ENCODE data around the gene ZNF611.
"Not testable (repeated sequence)": the region's sequence is repeated elsewhere in the genome, so short reads cannot be mapped to it uniquely, and the experiment has no call there.

ZNF611 gene

DNA sequence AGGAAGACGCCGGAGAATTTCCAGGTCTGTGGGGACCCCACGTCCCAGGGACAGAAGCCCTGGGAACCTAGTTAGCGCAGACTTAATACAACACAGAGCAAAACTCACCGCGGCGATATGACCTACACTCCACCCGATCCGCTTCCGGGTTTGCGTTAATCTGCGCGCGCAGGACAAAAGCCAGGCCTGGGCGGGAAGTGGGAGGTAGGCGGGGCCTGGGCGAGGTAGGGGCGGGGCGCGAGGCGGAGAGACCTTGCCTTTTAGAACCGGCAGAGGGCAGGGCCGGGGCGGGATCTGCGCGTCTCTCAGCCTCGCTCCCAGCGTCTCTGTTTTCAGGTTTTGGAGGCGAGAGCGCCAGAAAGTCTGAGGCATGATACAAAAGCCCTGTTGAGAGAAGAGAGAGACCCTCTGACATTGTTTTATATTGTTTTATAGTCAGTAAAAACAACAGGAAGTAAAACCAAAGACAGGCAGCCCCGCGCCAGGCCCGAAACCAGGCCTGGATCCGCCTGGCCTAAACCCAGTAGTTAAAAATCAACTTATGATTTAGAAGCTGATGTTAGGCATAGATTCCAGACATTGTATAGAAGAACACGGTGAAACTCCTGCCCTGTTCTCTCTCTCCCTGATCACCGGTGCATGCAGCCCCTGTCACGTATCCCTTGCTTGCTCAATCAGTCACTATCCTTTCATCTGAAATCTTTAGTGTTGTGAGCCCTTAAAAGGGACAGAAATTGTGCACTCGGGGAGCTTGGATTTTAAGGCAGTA is at the start of gene ZNF611:
ZNF611 (minus strand) TSS at position 152 of the 769 bp plus-strand sequence. CDS start 19,150 bp downstream, outside the sequence.
- DNase-seq (ENCODE audit: extremely low spot score) = peak; percentile 78
- ChIA-PET POLR2A (no interaction called here), CTCF (no interaction called here)
- TF ChIP-seq FOXM1 (IDR thresholded peaks at IDR 0.05; ENCODE audit: borderline replicate concordance) = no peak
- peak; percentile 65 for TF ChIP-seq ELF4 (IDR thresholded peaks at IDR 0.05)
- no peak for TF ChIP-seq SP1 (IDR thresholded peaks at IDR 0.05)
- no peak for TF ChIP-seq FOXA1 (IDR thresholded peaks at IDR 0.05)
- no peak for TF ChIP-seq BHLHE40 (IDR thresholded peaks at IDR 0.05; ENCODE audit: borderline replicate concordance)
- TF ChIP-seq L3MBTL2 (conservative IDR thresholded peaks at IDR 0.05) = 0 out of 2 replicates have a peak, but pooled peaks have one; percentile 8
- TF ChIP-seq CTBP1 (IDR thresholded peaks at IDR 0.05; ENCODE audit: borderline replicate concordance) = no peak
- no peak for TF ChIP-seq HDGF (IDR thresholded peaks at IDR 0.05; ENCODE audit: borderline replicate concordance)
- TF ChIP-seq ARNT (IDR thresholded peaks at IDR 0.05) = no peak
- TF ChIP-seq LEF1 (IDR thresholded peaks at IDR 0.05; ENCODE audit: borderline replicate concordance) = no peak
- no peak for TF ChIP-seq SUZ12 (IDR thresholded peaks at IDR 0.05)

DNA sequence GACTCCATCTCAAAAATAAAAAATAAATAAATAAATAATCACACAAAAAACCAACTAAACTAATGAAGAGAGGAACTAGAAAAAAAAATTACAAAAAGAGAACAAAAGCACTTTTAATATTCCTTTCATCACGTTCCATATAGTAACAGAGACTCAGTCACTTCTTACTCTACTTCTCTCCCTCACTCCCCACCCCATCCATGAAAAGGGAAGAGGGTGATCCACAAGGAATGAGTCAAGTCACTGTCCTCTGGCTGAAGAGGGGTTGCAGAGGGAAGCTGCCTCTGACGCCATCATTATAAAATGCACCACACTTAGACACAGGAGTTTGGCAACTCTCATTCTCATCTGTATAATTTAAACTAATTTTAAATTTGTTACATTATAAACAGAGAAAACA is 48.0 kb upstream of the ZNF611 start:
- DNase-seq (ENCODE audit: extremely low spot score); CTCF ChIA-PET; POLR2A ChIA-PET: not testable (repeated sequence)

DNA sequence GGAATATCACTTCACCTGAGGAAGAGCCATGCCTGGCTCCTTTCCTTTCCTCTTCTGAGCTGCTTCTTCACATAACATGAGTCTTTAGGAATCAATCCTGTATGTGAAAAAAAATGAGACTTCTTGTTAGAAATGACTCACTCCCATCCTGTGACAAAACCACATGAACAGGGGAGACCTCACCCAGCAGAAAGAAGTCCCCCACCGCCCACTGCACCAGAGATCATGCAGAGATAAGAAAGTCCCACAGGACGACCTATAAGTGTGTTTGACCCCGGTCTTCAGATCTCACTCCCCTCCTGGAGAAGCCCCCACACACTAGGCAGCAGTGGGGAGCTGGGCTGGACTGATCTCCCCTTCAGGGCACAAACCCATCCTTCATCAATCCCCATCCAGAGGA is 44.0 kb upstream of the ZNF611 start:
- TF ChIP-seq NFRKB (IDR thresholded peaks at IDR 0.05) (no peak), ELF4 (IDR thresholded peaks at IDR 0.05) (no peak), ZNF384 (IDR thresholded peaks at IDR 0.05) (no peak), FOXK2 (IDR thresholded peaks at IDR 0.05) (no peak), TARDBP (IDR thresholded peaks at IDR 0.05) (no peak), CTBP1 (IDR thresholded peaks at IDR 0.05; ENCODE audit: borderline replicate concordance) (no peak), FOXM1 (IDR thresholded peaks at IDR 0.05; ENCODE audit: borderline replicate concordance) (no peak)
- ChIA-PET POLR2A (interaction anchor here (0.6 kb wide), 1 partner anchor 134 kb away, joined by 3 read pairs; no protein-coding TSS in a partner anchor), CTCF (no interaction called here)
- no peak for DNase-seq (ENCODE audit: extremely low spot score)

DNA sequence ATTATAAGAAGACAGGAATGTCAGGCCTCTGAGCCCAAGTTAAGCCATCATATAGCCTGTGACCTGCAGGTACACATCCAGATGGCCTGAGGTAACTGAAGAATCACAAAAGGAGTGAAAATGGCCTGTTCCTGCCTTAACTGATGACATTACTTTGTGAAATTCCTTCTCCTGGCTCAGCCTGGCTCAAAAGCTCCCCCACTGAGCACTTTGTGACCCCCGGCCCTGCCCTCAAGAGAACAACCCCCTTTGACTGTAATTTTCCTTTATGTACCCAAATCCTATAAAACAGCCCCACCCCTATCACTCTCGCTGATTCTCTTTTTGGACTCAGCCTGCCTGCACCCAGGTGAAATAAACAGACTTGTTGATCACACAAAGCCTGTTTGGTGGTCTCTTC is 21.6 kb upstream of the ZNF611 start:
- DNase-seq (ENCODE audit: extremely low spot score); POLR2A ChIA-PET; CTCF ChIA-PET: not testable (repeated sequence)

DNA sequence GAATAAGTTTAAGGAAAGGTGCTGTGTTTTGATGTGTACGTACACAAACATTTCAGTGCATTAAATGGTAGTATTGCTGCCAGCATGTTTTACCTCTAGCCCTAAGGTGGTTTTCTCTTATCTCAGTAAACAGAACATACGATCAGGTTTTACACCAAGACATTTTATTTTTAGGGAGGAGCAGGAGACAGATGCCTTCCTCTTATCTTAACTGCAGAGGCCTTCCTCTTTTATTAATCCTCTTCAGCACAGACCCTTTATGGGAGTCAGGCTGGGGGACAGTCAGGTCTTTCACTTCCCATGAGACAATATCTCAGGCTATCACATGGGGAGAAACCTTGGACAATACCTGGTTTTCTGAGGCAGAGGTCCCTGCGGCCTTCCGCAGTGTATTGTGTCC is 14.9 kb upstream of the ZNF611 start:
- no peak for DNase-seq (ENCODE audit: extremely low spot score)

DNA sequence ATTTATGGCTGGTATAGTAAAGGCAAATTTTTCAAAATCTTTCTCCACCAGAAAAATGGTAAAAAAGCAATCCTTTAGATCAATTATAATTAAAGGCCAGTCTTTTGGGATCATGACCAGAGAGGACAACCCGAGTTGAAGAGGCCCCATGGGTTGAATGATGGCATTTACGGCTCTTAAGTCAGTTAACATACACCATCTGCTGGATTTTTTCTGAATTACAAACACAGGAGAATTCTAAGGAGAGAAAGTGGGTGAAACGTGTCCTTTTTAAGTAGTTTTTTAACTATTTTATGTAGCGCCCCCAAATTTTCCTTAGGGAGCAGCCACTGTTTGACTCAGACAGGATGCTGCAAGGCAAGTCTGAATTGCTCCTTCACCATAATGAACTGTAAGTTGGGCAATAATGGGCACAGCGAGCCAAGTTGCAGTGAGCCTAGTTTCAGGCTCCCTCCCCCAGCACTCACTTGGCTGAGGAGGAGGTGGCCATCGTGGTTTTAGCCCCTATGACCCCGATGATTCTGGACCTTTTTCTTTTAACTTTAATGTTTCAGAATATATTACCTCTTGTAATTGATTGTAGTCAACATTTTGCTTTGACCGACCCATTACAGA is 13.6 kb upstream of the ZNF611 start:
- ChIA-PET CTCF (no interaction called here), POLR2A (no interaction called here)
- DNase-seq (ENCODE audit: extremely low spot score) = no peak
- TF ChIP-seq ARNT (IDR thresholded peaks at IDR 0.05) (no peak), ELF4 (IDR thresholded peaks at IDR 0.05) (no peak), TARDBP (IDR thresholded peaks at IDR 0.05) (no peak), ZNF384 (IDR thresholded peaks at IDR 0.05) (no peak), HDGF (IDR thresholded peaks at IDR 0.05; ENCODE audit: borderline replicate concordance) (no peak), FOXA1 (IDR thresholded peaks at IDR 0.05) (no peak), BHLHE40 (IDR thresholded peaks at IDR 0.05; ENCODE audit: borderline replicate concordance) (no peak)
- TF ChIP-seq, protein P1, sequence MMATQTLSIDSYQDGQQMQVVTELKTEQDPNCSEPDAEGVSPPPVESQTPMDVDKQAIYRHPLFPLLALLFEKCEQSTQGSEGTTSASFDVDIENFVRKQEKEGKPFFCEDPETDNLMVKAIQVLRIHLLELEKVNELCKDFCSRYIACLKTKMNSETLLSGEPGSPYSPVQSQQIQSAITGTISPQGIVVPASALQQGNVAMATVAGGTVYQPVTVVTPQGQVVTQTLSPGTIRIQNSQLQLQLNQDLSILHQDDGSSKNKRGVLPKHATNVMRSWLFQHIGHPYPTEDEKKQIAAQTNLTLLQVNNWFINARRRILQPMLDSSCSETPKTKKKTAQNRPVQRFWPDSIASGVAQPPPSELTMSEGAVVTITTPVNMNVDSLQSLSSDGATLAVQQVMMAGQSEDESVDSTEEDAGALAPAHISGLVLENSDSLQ (IDR thresholded peaks at IDR 0.05) = no peak

More for the DNA sequence above, 14.9 kb upstream of the ZNF611 start:
- ChIA-PET POLR2A (no interaction called here), CTCF (no interaction called here)
- no peak for TF ChIP-seq FOXM1 (IDR thresholded peaks at IDR 0.05; ENCODE audit: borderline replicate concordance)
- no peak for TF ChIP-seq L3MBTL2 (conservative IDR thresholded peaks at IDR 0.05)
- no peak for TF ChIP-seq ARNT (IDR thresholded peaks at IDR 0.05)

DNA sequence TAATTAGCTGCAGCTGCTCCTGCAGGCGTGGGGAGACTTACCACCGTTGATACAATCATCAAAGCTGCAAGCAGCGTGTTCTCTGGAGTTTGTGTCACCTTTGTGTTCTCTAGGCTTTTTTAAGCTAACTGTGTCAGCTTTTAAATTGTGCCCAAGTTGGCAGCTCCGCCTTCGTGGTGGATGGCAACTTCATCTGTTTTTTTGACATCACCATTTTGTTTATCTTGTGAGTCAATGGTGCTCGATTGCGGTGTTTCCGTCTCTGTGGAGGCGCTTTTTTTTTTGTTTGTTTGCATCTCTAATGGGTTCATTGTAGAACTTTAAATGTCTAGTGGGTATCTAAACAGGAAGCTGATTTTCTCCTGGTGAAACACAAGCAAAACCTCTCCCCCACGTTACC is 11.1 kb upstream of the ZNF611 start:
- POLR2A ChIA-PET; CTCF ChIA-PET; DNase-seq (ENCODE audit: extremely low spot score): not testable (repeated sequence)

DNA sequence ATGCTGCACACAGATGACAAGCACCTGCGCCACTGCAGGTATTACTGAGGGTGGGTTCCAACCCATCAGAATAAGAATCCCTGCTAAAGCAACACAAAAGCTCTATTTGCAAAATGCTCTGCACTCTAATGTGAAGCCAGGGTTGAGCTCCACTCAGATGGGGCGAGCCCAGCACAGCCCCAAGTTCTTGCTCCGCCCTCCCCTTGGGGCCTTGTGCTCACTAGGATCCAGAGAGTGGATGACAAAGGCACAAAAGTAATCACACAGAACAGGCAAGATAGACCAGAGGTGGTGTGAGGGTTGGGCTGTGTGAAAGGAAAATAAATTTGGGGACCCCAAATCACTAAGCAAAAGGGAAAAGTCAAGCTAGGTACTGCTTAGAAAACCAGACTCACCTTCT is 8.2 kb upstream of the ZNF611 start:
- DNase-seq (ENCODE audit: extremely low spot score) = no peak
- no peak for TF ChIP-seq FOXA1 (IDR thresholded peaks at IDR 0.05)
- no peak for TF ChIP-seq FOXK2 (IDR thresholded peaks at IDR 0.05)
- no peak for TF ChIP-seq BHLHE40 (IDR thresholded peaks at IDR 0.05; ENCODE audit: borderline replicate concordance)
- no peak for TF ChIP-seq L3MBTL2 (conservative IDR thresholded peaks at IDR 0.05)
- TF ChIP-seq, protein P1 (IDR thresholded peaks at IDR 0.05) = no peak
- no peak for TF ChIP-seq ARNT (IDR thresholded peaks at IDR 0.05)
- TF ChIP-seq FOXM1 (IDR thresholded peaks at IDR 0.05; ENCODE audit: borderline replicate concordance) = no peak
- TF ChIP-seq NFRKB (IDR thresholded peaks at IDR 0.05) = no peak
- no peak for TF ChIP-seq CTBP1 (IDR thresholded peaks at IDR 0.05; ENCODE audit: borderline replicate concordance)
- TF ChIP-seq TARDBP (IDR thresholded peaks at IDR 0.05) = no peak
- TF ChIP-seq ELF4 (IDR thresholded peaks at IDR 0.05) = no peak
- TF ChIP-seq HDGF (IDR thresholded peaks at IDR 0.05; ENCODE audit: borderline replicate concordance) = no peak
- ChIA-PET CTCF (interaction anchor here (0.6 kb wide), 1 partner anchor 311 kb away, joined by 3 read pairs; no protein-coding TSS in a partner anchor), POLR2A (no interaction called here)

All from HEK293T (cell line).